ENCODE measurements around the gene PLD3. TPM values are rescaled to one million over a fixed set of nuclear protein-coding genes. Genes with fewer than 3 reads are reported as not detected.

Gene PLD3
- total and polyA plus RNA-seq, 2 donors (not counting 3 experiments of a cell fraction or from before 2014, with no cell fraction given), result 166 to 479 TPM

DNA sequence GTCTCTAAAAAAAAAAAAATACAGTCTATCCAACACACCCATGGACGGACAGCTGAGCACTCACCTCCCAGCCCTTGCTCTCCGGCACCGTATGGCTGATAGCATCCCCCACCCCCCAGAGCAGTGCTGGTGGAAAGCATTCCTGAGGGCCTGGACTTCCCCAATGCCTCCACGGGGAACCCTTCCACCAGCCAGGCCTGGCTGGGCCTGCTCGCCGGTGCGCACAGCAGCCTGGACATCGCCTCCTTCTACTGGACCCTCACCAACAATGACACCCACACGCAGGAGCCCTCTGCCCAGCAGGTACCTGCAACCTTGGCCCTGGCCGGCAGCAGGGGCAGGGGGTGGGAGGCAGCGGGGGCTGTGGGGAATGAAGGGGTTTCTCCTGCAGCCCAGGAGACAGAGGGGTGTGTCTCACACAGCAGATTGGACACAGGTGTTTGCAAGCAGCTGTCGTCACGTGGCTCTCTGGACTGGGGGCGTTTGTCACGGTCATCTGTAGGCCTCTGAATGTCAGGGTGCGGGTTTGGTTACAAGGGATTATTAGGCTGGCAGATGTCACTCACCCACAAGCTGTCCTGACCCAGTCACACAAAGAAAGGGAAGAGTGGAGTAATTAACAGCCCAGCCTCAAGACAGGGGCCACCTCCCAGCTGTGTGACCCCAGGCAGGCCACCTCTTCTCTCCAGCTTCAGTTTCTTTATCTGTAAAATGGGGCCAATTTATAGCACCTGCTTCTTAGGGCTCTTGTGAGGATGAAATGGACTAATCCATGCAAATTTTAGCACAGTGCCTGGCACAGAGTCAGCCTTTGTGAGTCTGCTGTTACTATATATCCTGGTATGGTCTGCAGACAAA lies 19.3 kb downstream of the PLD3 start:
- intact Hi-C loops (cut with micrococcal nuclease), result loop anchor here (5.0 kb wide), 1 partner anchor 34 kb away; no protein-coding TSS in a partner anchor

More for the DNA sequence above, 19.3 kb downstream of the PLD3 start:
- FAIRE-seq, result no peak
- Histone ChIP-seq H3K9me3 (replicated peaks; ENCODE audit: control insufficient read depth, insufficient read depth, low read length) (no peaks in the 10 kb centered on the region), H3K36me3 (ENCODE audit: control insufficient read depth in 2 of 2, extremely low read depth in 1 of 2, insufficient read depth in 2 of 2, low read length in 2 of 2) (peaks cover 0 to 11% of the 10 kb centered on the region in 2 experiments), H2AFZ (ENCODE audit: low read depth, low read length) (no peak overlapping the region), H3K9ac (replicated peaks; ENCODE audit: extremely low read depth, insufficient read depth, low read length) (no peak overlapping the region), H4K20me1 (replicated peaks; ENCODE audit: control insufficient read depth, extremely low read depth, insufficient read depth, low read length) (no peaks in the 10 kb centered on the region), H3K4me1 (ENCODE audit: control insufficient read depth, extremely low read depth, insufficient read depth, low read length) (peaks cover 3% of the 10 kb centered on the region), H3K27me3 (ENCODE audit: control insufficient read depth in 2 of 2, insufficient read depth in 2 of 2, low read length in 2 of 2) (no peaks in the 10 kb centered on the region), H3K4me3 (replicated peaks in 1 of 3; ENCODE audit: insufficient read depth in 1 of 3, low read depth in 1 of 3, low read length in 3 of 3) (no peak overlapping the region), H3K79me2 (ENCODE audit: control insufficient read depth, insufficient read depth, low read length) (no peaks in the 10 kb centered on the region), H3K4me2 (ENCODE audit: insufficient read depth, low read length) (no peak overlapping the region), H3K9me1 (replicated peaks; ENCODE audit: control insufficient read depth, extremely low read depth, insufficient read depth, low read length) (no peaks in the 10 kb centered on the region), H3K27ac (ENCODE audit: insufficient read depth, low read depth, low read length) (no peak overlapping the region)
- TF ChIP-seq GATA2 (IDR thresholded peaks at IDR 0.05; ENCODE audit: insufficient read depth, insufficient read length, low read depth, low read length) (no peak), POLR2A (IDR thresholded peaks at IDR 0.05; ENCODE audit: low read depth, low read length) (no peak), FOS (IDR thresholded peaks at IDR 0.05; ENCODE audit: borderline replicate concordance, insufficient read depth, low read length) (no peak), EZH2 (IDR thresholded peaks at IDR 0.05; ENCODE audit: borderline replicate concordance, low read depth, low read length, severe bottlenecking) (no peak), JUN (IDR thresholded peaks at IDR 0.05; ENCODE audit: borderline replicate concordance, insufficient read depth, insufficient read length, low read depth) (no peak), MYC (IDR thresholded peaks at IDR 0.05; ENCODE audit: low read depth, low read length) (no peak), POLR2AphosphoS5 (IDR thresholded peaks at IDR 0.05; ENCODE audit: insufficient read depth, low read depth, low read length) (no peak)
- TF ChIP-seq, protein P1, sequence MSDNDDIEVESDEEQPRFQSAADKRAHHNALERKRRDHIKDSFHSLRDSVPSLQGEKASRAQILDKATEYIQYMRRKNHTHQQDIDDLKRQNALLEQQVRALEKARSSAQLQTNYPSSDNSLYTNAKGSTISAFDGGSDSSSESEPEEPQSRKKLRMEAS (IDR thresholded peaks at IDR 0.05; ENCODE audit: insufficient read depth, insufficient read length), result no peak
- TF ChIP-seq, protein P2, sequence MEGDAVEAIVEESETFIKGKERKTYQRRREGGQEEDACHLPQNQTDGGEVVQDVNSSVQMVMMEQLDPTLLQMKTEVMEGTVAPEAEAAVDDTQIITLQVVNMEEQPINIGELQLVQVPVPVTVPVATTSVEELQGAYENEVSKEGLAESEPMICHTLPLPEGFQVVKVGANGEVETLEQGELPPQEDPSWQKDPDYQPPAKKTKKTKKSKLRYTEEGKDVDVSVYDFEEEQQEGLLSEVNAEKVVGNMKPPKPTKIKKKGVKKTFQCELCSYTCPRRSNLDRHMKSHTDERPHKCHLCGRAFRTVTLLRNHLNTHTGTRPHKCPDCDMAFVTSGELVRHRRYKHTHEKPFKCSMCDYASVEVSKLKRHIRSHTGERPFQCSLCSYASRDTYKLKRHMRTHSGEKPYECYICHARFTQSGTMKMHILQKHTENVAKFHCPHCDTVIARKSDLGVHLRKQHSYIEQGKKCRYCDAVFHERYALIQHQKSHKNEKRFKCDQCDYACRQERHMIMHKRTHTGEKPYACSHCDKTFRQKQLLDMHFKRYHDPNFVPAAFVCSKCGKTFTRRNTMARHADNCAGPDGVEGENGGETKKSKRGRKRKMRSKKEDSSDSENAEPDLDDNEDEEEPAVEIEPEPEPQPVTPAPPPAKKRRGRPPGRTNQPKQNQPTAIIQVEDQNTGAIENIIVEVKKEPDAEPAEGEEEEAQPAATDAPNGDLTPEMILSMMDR (IDR thresholded peaks at IDR 0.05; ENCODE audit: extremely low read depth in 1 of 2, insufficient read depth in 1 of 2, low read depth in 1 of 2, low read length in 2 of 2), result no peak
- DNase-seq (ENCODE audit: low read depth, low spot score), result no peak
- dilution Hi-C loops (cut with MboI; ENCODE audit: extremely low pct_ligation_motif_present, low sequenced_read_pairs), result no loop called here
- ChIA-PET POLR2A (no interaction called here), CTCF (no interaction called here)
- BruUV-seq (replicated peaks), result no TSS peak

Data from endothelial cell of umbilical vein (primary cell).